ENCODE results near the gene RNH1.

RNH1 gene

DNA sequence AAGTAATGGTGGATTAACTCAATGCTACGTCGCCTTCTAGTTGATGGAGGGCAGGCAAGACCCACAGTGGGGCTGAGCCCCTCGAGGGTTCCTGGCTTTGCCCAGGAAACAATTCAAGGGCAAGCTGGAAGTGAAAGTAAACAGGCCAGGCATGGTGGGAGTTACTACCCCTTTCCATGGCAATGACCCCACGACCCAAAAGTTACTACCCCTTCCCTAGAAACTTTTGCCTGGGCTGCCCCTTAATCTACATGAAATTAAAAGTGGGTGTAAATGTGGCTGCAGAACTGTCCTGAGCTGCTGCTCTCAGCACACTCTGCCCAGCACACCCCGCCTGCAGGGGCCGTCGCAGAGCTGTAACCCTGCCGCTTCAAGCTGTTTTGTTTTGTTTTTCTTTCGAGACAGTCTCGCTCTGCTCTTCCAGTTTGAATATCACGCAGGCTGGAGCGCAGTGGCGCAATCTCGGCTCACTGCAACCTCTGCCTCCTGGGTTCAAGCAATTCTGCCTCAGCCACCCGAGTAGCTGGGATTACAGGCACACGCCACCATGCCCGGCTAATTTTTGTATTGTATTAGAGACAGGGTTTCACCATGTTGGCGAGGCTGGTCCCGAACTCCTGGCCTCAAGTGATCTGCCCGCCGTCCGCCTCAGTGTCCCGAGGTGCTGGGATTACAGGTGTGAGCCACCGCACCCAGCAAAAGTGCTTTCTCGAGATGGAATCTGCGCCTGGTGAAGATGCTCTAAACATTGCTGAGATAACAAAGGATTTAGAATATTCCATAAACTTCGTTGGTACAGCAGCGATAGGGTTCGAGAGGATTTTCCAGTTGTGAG, 5.9 kb upstream of the RNH1 start:
- Mint-ChIP-seq H3K4me3 (no peak overlapping the region), H3K9me3 (peaks cover 5% of the 10 kb centered on the region), H3K36me3 (peaks cover 32% of the 10 kb centered on the region), H3K27ac (peak overlapping the region; percentile 27), H3K4me1 (peaks cover 22% of the 10 kb centered on the region), H3K27me3 (no peaks in the 10 kb centered on the region)
- ATAC-seq, result no peak

DNA sequence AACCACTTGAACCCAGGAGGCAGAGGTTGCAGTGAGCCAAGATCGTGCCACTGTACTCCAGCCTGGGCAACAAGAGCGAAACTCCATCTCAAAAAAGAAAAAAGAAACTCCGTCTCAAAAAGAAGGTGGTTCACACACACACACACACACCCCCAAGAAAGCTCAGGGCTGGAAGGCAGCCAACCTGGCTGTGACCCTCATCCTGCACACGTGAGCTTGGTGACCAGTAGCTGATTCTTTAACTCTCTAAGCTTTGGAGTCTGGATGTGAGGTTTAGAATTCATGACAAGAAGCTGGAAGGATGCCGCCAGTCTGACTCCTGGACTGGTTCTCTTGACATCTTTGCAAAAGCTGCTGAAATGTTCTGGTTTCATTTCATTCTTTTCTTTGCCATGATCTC, 1.9 kb upstream of the RNH1 start:
- no peaks in the 10 kb centered on the region for H3K27me3 Mint-ChIP-seq
- no peak overlapping the region for H3K4me3 Mint-ChIP-seq
- peaks cover 19% of the 10 kb centered on the region for H3K36me3 Mint-ChIP-seq
- H3K4me1 Mint-ChIP-seq, result peaks cover 46% of the 10 kb centered on the region
- no peaks in the 10 kb centered on the region for H3K9me3 Mint-ChIP-seq
- ATAC-seq, result no peak
- H3K27ac Mint-ChIP-seq, result no peak overlapping the region

- no peak for ATAC-seq
- H3K27ac Mint-ChIP-seq, result peak overlapping the region; percentile 100
- H3K36me3 Mint-ChIP-seq, result peaks cover 19% of the 10 kb centered on the region
- H3K4me3 Mint-ChIP-seq, result peak overlapping the region; percentile 98
- no peaks in the 10 kb centered on the region for H3K27me3 Mint-ChIP-seq
- H3K4me1 Mint-ChIP-seq, result peaks cover 51% of the 10 kb centered on the region
- H3K9me3 Mint-ChIP-seq, result no peaks in the 10 kb centered on the region
Observed at GRCh38 chr11:507727-508515, 879 bp upstream of the RNH1 start.

GRCh38 chr11:506238-506994, 626 bp downstream of the RNH1 start:
- no peaks in the 10 kb centered on the region for H3K27me3 Mint-ChIP-seq
- H3K36me3 Mint-ChIP-seq, result peaks cover 21% of the 10 kb centered on the region
- H3K4me1 Mint-ChIP-seq, result peaks cover 54% of the 10 kb centered on the region
- H3K4me3 Mint-ChIP-seq, result peak overlapping the region; percentile 98
- peak overlapping the region; percentile 100 for H3K27ac Mint-ChIP-seq
- peak; percentile 88 for ATAC-seq
- H3K9me3 Mint-ChIP-seq, result no peaks in the 10 kb centered on the region

DNA sequence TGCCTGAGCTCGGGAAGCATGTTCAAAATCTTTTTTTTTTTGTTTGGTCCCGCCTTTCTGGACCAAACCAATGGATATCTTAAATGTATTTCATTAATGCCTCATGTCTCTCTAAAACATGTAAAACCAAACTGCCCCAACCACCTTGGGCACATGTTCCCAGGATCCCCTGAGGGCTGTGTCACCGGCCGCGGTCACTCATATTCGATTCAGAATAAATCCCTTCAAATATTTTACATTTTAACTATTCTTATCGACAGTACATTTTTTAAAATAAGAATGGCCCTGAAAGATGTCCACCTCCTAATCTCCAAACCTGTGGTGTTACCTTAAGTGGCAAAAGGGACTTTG, 2.1 kb downstream of the RNH1 start:
- no peaks in the 10 kb centered on the region for H3K27me3 Mint-ChIP-seq
- H3K36me3 Mint-ChIP-seq, result peaks cover 31% of the 10 kb centered on the region
- no peak for ATAC-seq
- H3K9me3 Mint-ChIP-seq, result no peaks in the 10 kb centered on the region
- H3K4me3 Mint-ChIP-seq, result peak overlapping the region; percentile 98
- peak overlapping the region; percentile 100 for H3K27ac Mint-ChIP-seq
- H3K4me1 Mint-ChIP-seq, result peaks cover 66% of the 10 kb centered on the region

- no peaks in the 10 kb centered on the region for H3K27me3 Mint-ChIP-seq
- H3K4me1 Mint-ChIP-seq, result peaks cover 66% of the 10 kb centered on the region
- H3K27ac Mint-ChIP-seq, result peak overlapping the region; percentile 100
- peaks cover 34% of the 10 kb centered on the region for H3K36me3 Mint-ChIP-seq
- no peak for ATAC-seq
- H3K9me3 Mint-ChIP-seq, result no peaks in the 10 kb centered on the region
- peak overlapping the region; percentile 98 for H3K4me3 Mint-ChIP-seq
Observed at GRCh38 chr11:504053-504993, 2.7 kb downstream of the RNH1 start.

DNA sequence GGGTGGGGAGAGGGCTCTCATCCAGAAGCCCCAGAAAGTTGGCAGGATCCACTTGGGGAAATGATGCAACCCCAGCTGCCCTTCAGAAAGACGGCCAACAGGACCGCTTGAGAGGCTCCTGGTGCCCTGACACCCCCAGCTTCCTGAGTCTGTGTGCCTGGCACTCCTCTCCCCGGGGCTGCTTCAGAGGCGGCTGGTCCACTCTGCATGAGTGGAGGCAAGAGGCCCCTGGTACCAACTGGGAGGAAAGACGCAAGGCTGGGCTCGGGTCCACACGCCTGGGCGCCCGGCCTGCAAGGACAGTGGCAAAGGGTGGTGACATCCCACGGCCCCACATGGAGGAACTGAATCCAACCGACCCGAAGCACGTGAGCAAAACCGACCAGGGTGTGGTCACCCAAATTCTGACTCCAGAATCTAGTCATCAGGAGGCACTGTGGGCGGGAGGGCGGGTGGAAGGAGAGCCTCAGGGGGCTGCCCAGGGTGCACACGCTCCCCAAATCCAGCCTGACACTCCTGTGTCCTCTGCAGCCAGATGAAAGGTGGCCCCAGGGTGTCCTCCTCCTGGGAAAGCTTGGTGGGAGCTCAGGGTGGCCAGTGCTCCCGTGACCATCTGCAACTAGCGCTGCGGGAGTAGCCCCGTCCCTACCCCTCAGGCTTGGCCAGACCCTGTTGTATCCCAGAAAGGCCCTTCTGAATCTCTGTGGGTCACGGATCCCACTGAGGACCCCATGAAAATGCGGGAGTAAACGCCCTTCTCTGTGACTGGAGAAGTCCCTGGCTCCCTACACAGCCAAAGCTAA, 3.7 kb downstream of the RNH1 start:
- Mint-ChIP-seq H3K9me3 (no peaks in the 10 kb centered on the region), H3K4me3 (peak overlapping the region; percentile 98), H3K27ac (peak overlapping the region; percentile 100), H3K36me3 (peaks cover 43% of the 10 kb centered on the region), H3K27me3 (no peaks in the 10 kb centered on the region), H3K4me1 (peaks cover 65% of the 10 kb centered on the region)
- ATAC-seq, result peak; percentile 21

- Mint-ChIP-seq H3K36me3 (peaks cover 52% of the 10 kb centered on the region), H3K4me1 (peaks cover 62% of the 10 kb centered on the region), H3K9me3 (no peaks in the 10 kb centered on the region), H3K27ac (peak overlapping the region; percentile 100), H3K4me3 (peak overlapping the region; percentile 50), H3K27me3 (no peaks in the 10 kb centered on the region)
- ATAC-seq, result no peak
Observed at GRCh38 chr11:502288-503178, 4.5 kb downstream of the RNH1 start.

DNA sequence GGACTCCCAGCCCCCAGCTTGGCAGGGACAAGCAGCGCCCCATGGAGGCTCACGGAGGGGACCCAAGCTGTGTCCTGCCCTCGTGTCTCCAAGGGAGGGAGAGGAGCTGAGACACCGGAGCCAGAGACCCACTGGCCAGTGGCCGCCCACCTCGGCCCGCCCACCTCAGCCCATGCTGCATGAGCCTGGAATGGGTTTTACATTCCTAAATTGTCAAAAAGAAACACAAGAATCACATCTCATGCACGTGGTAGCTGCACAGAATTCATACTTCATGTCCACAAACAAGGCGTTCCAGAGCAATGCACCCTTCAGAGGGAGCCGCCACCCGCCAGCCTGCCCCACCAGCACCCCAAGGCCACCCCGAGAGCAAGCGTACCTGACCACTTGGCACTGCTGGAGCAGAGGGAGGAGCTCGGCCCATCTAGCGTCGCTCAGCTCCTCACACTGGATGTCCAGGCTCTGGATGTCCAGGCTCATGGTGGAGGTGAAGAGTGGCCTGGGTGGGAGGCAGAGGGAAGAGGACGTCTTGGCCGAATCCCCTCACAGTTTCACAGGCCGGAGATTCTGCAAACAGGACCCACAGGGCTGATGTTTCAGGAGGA, 5.3 kb downstream of the RNH1 start:
- no peak for ATAC-seq

DNA sequence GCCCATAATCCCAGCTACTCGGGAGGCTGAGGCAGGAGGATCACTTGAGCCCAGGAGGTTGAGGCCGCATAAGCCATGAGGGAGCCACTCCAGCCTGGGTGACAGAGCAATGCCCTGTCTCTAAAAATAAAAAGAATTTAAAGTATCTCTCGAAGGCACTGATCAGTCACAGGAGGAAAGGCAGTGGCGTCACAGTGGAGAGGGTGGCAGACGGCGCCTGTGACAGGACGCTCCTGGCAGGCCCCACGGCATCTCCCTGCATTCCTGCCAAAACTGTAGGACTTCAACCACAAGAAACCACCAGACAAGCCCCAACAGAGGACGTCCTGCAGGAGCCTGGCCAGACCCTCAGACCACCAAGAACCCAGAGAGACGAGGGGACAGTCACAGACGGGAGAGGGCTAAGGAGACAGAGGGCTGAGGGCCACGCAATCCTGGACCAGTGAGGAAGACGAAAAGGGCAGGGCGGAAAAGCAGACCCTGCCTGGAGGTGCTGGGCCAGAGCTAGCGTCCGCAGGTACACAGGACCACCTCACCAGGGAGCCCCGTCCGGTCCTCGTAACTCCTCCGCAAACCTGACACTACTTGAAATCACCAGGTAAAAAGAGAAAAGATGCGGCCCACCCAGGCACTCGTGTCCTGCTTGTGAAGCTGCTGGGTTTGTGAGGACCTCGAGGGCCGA, 5.9 kb downstream of the RNH1 start:
- no peak for ATAC-seq
- Mint-ChIP-seq H3K36me3 (peaks cover 57% of the 10 kb centered on the region), H3K4me3 (no peak overlapping the region), H3K27me3 (no peaks in the 10 kb centered on the region), H3K9me3 (no peaks in the 10 kb centered on the region), H3K27ac (peak overlapping the region; percentile 100), H3K4me1 (peaks cover 62% of the 10 kb centered on the region)

More for the DNA sequence above, 5.3 kb downstream of the RNH1 start:
- H3K27ac Mint-ChIP-seq, result peak overlapping the region; percentile 100
- H3K4me3 Mint-ChIP-seq, result no peak overlapping the region
- peaks cover 68% of the 10 kb centered on the region for H3K4me1 Mint-ChIP-seq
- no peaks in the 10 kb centered on the region for H3K27me3 Mint-ChIP-seq
- H3K9me3 Mint-ChIP-seq, result no peaks in the 10 kb centered on the region
- peaks cover 59% of the 10 kb centered on the region for H3K36me3 Mint-ChIP-seq

GRCh38 chr11:499201-500076, 7.6 kb downstream of the RNH1 start:
- Mint-ChIP-seq H3K9me3 (no peaks in the 10 kb centered on the region), H3K27ac (no peak overlapping the region), H3K27me3 (no peaks in the 10 kb centered on the region), H3K4me1 (peaks cover 56% of the 10 kb centered on the region), H3K4me3 (no peak overlapping the region), H3K36me3 (peaks cover 70% of the 10 kb centered on the region)
- ATAC-seq, result no peak
